NCI-H187 treated with DMSO at 0.1 percent for 48 hours (cell line): Measurements from ENCODE around the gene CCDC51.

Experiments
- DNase-seq: peaks from one replicate; lab custom pipeline; 2025; lab: John Stamatoyannopoulos, UW

The CCDC51 gene

GRCh38 chr3:48433472-48434118 lies 6.3 kb downstream of the CCDC51 start:
- DNase-seq = no peak

- DNase-seq = no peak
Observed at GRCh38 chr3:48432411-48433371, 7.2 kb downstream of the CCDC51 start.

- DNase-seq = no peak
Observed at GRCh38 chr3:48431224-48432029, 8.5 kb downstream of the CCDC51 start.

- DNase-seq = no peak
Observed at GRCh38 chr3:48430708-48431101, 9.2 kb downstream of the CCDC51 start.

- peak; percentile 9 for DNase-seq
Observed at GRCh38 chr3:48429960-48430707, 9.8 kb downstream of the CCDC51 start, which contains the start of gene PLXNB1. Gene PLXNB1, minus strand, starts transcription at chr3:48430086. Its CDS starts 5,475 bp downstream, at chr3:48424611.

- no peak for DNase-seq
Observed at GRCh38 chr3:48429317-48429959, 10.5 kb downstream of the CCDC51 start.

GRCh38 chr3:48428572-48429316 lies 11.2 kb downstream of the CCDC51 start:
- no peak for DNase-seq

GRCh38 chr3:48428088-48428571 lies 11.8 kb downstream of the CCDC51 start:
- no peak for DNase-seq

- DNase-seq = no peak
Observed at GRCh38 chr3:48427630-48427962, 12.3 kb downstream of the CCDC51 start.

- no peak for DNase-seq
Observed at GRCh38 chr3:48426944-48427629, 12.8 kb downstream of the CCDC51 start.

GRCh38 chr3:48426401-48426909 lies 13.5 kb downstream of the CCDC51 start:
- no peak for DNase-seq

- DNase-seq = no peak
Observed at GRCh38 chr3:48425281-48425812, 14.6 kb downstream of the CCDC51 start.

GRCh38 chr3:48423883-48424695 lies 15.8 kb downstream of the CCDC51 start:
- DNase-seq = no peak

- no peak for DNase-seq
Observed at GRCh38 chr3:48423241-48423882, 16.6 kb downstream of the CCDC51 start.

- DNase-seq = no peak
Observed at GRCh38 chr3:48422681-48423080, 17.2 kb downstream of the CCDC51 start.

GRCh38 chr3:48422272-48422671 lies 17.6 kb downstream of the CCDC51 start:
- no peak for DNase-seq

- no peak for DNase-seq
Observed at GRCh38 chr3:48420561-48420960, 19.4 kb downstream of the CCDC51 start.

- no peak for DNase-seq
Observed at GRCh38 chr3:48419597-48419996, 20.3 kb downstream of the CCDC51 start.
